K562 (cell line): ENCODE results near the gene USP37. TPM values are rescaled to one million over a fixed set of nuclear protein-coding genes. Genes with fewer than 3 reads are reported as not detected.

Experiments used
- ATAC-seq: fragments of 200-7000 bp; cut with Tn5 transposase; 3 replicates; pipeline ENCODE4 v1.9.1; 2020; ENCODE audit warnings: moderate library complexity
- BruUV-seq: library from RNA; stranded (reverse); fragments of 400-500 nt; replicated peaks from 2 replicates; lab custom pipeline; 2021; lab: Mats Ljungman, UMichigan
- CTCF ChIA-PET: fragments of 300-600 bp; formaldehyde crosslinking; extraction: SDS; loops from one replicate; lab custom pipeline; 2021; ENCODE audit warnings: low intra/inter-chr PET ratio; lab: Yijun Ruan, JAX
- POLR2A ChIA-PET: fragments of 300-600, 350-650 bp; sonication (Branson Sonifier 250); formaldehyde crosslinking; extraction: SDS; loops from one replicate; lab custom pipeline; 2021; ENCODE audit warnings: antibody characterized with exemption, inconsistent platforms; lab: Yijun Ruan, JAX
- DNase-seq, 4 experiments: peaks; one replicate each; pipeline versions ENCODE4 v3.0.0 to v3.0.0-alpha.2; 2011 to 2018; ENCODE audit warnings: low spot score in 3 of 4, mixed read lengths in 3 of 4; ENCODE audit errors: extremely low read depth in 1 of 4
- FAIRE-seq: peaks from 2 replicates; lab custom pipeline; 2011; peaks lifted over from hg19 to GRCh38; lab: Jason Lieb, UNC
- H2AFZ ChIP-seq: 2 replicates; pipeline ENCODE4 v1.6.0; 2011; ENCODE audit warnings: low read depth, low read length, control low read depth, inconsistent platforms
- H3K27ac ChIP-seq: fragments of 200-600 bp; 3 replicates; pipeline ENCODE4 v1.8.0; 2011; ENCODE audit warnings: low read depth, mild to moderate bottlenecking, control low read depth, inconsistent platforms, low read length, moderate library complexity, mixed read lengths; ENCODE audit errors: extremely low read depth
- H3K27me3 ChIP-seq, 2 experiments: fragments of 300-600 bp in 1 of 2; 2 replicates in 1 of 2; 3 replicates in 1 of 2; pipeline versions ENCODE4 v1.6.0 to v1.8.0; 2011; ENCODE audit warnings: inconsistent platforms in 2 of 2, low read length in 2 of 2, mild to moderate bottlenecking in 1 of 2, mixed read lengths in 1 of 2, moderate library complexity in 1 of 2; ENCODE audit not compliant: control insufficient read depth in 2 of 2, insufficient read depth in 2 of 2
- H3K36me3 ChIP-seq: fragments of 300-600 bp; 3 replicates; pipeline ENCODE4 v1.8.0; 2011; ENCODE audit warnings: mild to moderate bottlenecking, low read length, inconsistent platforms; ENCODE audit not compliant: control insufficient read depth, insufficient read depth
- H3K4me1 ChIP-seq, 2 experiments: fragments of 200-600 bp in 1 of 2; replicated peaks in 1 of 2; 2 replicates in 1 of 2; 3 replicates in 1 of 2; pipeline versions ENCODE4 v1.5.1 to v1.8.0; 2011; ENCODE audit warnings: inconsistent platforms in 2 of 2, low read length in 2 of 2, mild to moderate bottlenecking in 1 of 2, mixed read lengths in 1 of 2, moderate library complexity in 1 of 2; ENCODE audit not compliant: control insufficient read depth in 2 of 2, insufficient read depth in 2 of 2
- H3K4me2 ChIP-seq: 2 replicates; pipeline ENCODE4 v1.6.1; 2011; ENCODE audit warnings: low read length, control low read depth, inconsistent platforms, mixed read lengths; ENCODE audit not compliant: insufficient read depth
- H3K4me3 ChIP-seq: fragments of 200-600 bp; sonication (generic), shearing (Covaris generic); 2 replicates; pipeline ENCODE4 v1.5.1; 2016; ENCODE audit warnings: control low read depth, inconsistent platforms
- H3K79me2 ChIP-seq: fragments of 200-600 bp; 3 replicates; pipeline ENCODE4 v1.8.0; 2011; ENCODE audit warnings: low read length, inconsistent platforms; ENCODE audit not compliant: control insufficient read depth, insufficient read depth
- H3K9ac ChIP-seq, 2 experiments: 2 replicates each; pipeline versions ENCODE4 v1.6.0 to v1.6.1; 2011; ENCODE audit warnings: low read depth in 2 of 2, low read length in 2 of 2, control low read depth in 1 of 2, inconsistent platforms in 1 of 2, mild to moderate bottlenecking in 1 of 2, mixed read lengths in 1 of 2; ENCODE audit not compliant: insufficient read depth in 1 of 2
- H3K9me1 ChIP-seq: one replicate; pipeline ENCODE4 v1.6.0; 2011; ENCODE audit warnings: inconsistent platforms, mild to moderate bottlenecking, low read length, moderate library complexity; ENCODE audit not compliant: control insufficient read depth, insufficient read depth
- H3K9me3 ChIP-seq: replicated peaks from 2 replicates; pipeline ENCODE4 v1.5.1; 2011; ENCODE audit warnings: low read depth, low read length, inconsistent platforms; ENCODE audit not compliant: control insufficient read depth, insufficient read depth
- H4K20me1 ChIP-seq: replicated peaks from 2 replicates; pipeline ENCODE4 v1.6.1; 2011; ENCODE audit warnings: low read length, inconsistent platforms, mixed read lengths; ENCODE audit not compliant: control insufficient read depth, insufficient read depth
- ETV6 ChIP-seq, 3 experiments: fragments of 150-350 bp in 1 of 3; sonication (generic) in 1 of 3; formaldehyde crosslinking in 1 of 3; IDR thresholded peaks; 2 replicates each; pipeline versions ENCODE4 v1.6.1 to v1.8.0; 2014 to 2022; ENCODE audit warnings: borderline replicate concordance in 2 of 3, low read depth in 2 of 3, antibody characterized with exemption in 1 of 3, low read length in 1 of 3, mild to moderate bottlenecking in 1 of 3, missing genetic modification reagents in 1 of 3
- HMBOX1 ChIP-seq: sonication (generic); IDR thresholded peaks from 2 replicates; pipeline ENCODE4 v1.6.1; 2016
- HNRNPLL ChIP-seq: fragments of 200-400 bp; formaldehyde crosslinking; IDR thresholded peaks from 2 replicates; pipeline ENCODE4 v1.6.1; 2017; ENCODE audit warnings: low read length, low read depth, mild to moderate bottlenecking; ENCODE audit not compliant: poor library complexity, severe bottlenecking
- TEAD2 ChIP-seq: fragments of 450-650 bp; IDR thresholded peaks from 2 replicates; pipeline ENCODE4 v1.6.1; 2016; ENCODE audit warnings: missing genetic modification characterization, control low read depth, missing compliant biosample characterization
- WGBS: fragments of 100-300 bp; shearing (Covaris generic); methylation state at CpG from one replicate; pipeline ENCODE4 v1.1.6; 2016; ENCODE audit warnings: low coverage, mixed read lengths; ENCODE audit not compliant: insufficient coverage; ENCODE audit errors: missing lambda C conversion rate; 5-methylcytosine and 5-hydroxymethylcytosine counted together
- in situ Hi-C: fragments of 300-500 bp; cut with MboI; formaldehyde crosslinking; loops from 4 replicates; pipeline ENCODE4 v1.15.0; 2018; ENCODE audit warnings: inconsistent platforms, mixed read lengths
- intact Hi-C: fragments of 100-400 bp; cut with micrococcal nuclease; formaldehyde crosslinking; loops from 2 replicates; pipeline ENCODE4 v1.14.2; 2022
- polyA plus RNA-seq, 8 experiments: library from polyadenylated mRNA; depleted of rRNA in 4 of 8; stranded (reverse) in 5 of 8; unstranded in 3 of 8; fragments of >200 nt; fragmentation: Nextera tagmentation in 2 of 8; fragmentation: Illumina TruSeq in 1 of 8; extraction: Ambion mirVana in 2 of 8; extraction: Trizol in 1 of 8; gene quantifications; 2 replicates each; pipeline versions ENCODE4 v1.2.1 to v1.2.3, GENCODE V29; 2011 to 2014; ENCODE audit warnings: inconsistent platforms in 1 of 8, missing spikeins in 1 of 8
- total RNA-seq, 7 experiments: library from RNA; depleted of rRNA in 6 of 7; stranded (reverse); fragments of >200 nt in 6 of 7; fragmentation: Illumina TruSeq in 2 of 7; extraction: Trizol in 2 of 7; gene quantifications; 2 replicates each; pipeline versions ENCODE4 v1.2.1 to v1.2.3, GENCODE V29; 2011 to 2021; ENCODE audit warnings: low replicate concordance in 1 of 7

The USP37 gene
- total and polyA plus RNA-seq, 9 of the 15 experiments (the other 6 are each of a cell fraction or from before 2014, with no cell fraction given): 2.0 to 14.2 (median 8.5) TPM

GRCh38 chr2:218471036-218471435 lies 97.1 kb downstream of the USP37 start:
- no peak overlapping the region for H3K4me2 ChIP-seq
- intact Hi-C loops: no loop called here
- peaks cover 0 to 5% of the 10 kb centered on the region in 2 experiments; a peak in 3 of 5 replicates for H3K4me1 ChIP-seq
- H3K4me3 ChIP-seq: no peak overlapping the region
- no peaks in the 10 kb centered on the region for H3K9me3 ChIP-seq
- no peak for ATAC-seq
- H3K27ac ChIP-seq: no peak overlapping the region
- BruUV-seq: no TSS peak
- CTCF ChIA-PET: no interaction called here
- 48% methylated on average over 2 of the region's 2 CpGs for WGBS
- no peaks in the 10 kb centered on the region for H3K27me3 ChIP-seq
- no peak for FAIRE-seq
- no peak for TF ChIP-seq TEAD2
- peak; percentile 29; the same call in 1 of the 2 replicates for TF ChIP-seq HMBOX1
- TF ChIP-seq HNRNPLL: no peak
- TF ChIP-seq ETV6 (IDR thresholded peaks at IDR 0.05; ENCODE audit: borderline replicate concordance in 1 of 2, low read depth in 2 of 2, low read length in 1 of 2): peak in 1 of 2 experiments; percentile 77; a peak in 1 of 4 replicates
- TF ChIP-seq ETV6 (CRISPR knock-in tag; IDR thresholded peaks at IDR 0.05; ENCODE audit: borderline replicate concordance): no peak
- TF ChIP-seq, all 486 proteins: peak for 2
- peaks cover 51% of the 10 kb centered on the region for H3K36me3 ChIP-seq
- in situ Hi-C loops: no loop called here
- no peaks in the 10 kb centered on the region for H4K20me1 ChIP-seq
- DNase-seq: no peak
- no peak overlapping the region for H2AFZ ChIP-seq
- H3K79me2 ChIP-seq: no peaks in the 10 kb centered on the region
- POLR2A ChIA-PET: no interaction called here
- no peak overlapping the region for H3K9ac ChIP-seq
- H3K9me1 ChIP-seq: no peaks in the 10 kb centered on the region
